ENCODE measurements around the gene SMYD3.

Gene SMYD3

DNA sequence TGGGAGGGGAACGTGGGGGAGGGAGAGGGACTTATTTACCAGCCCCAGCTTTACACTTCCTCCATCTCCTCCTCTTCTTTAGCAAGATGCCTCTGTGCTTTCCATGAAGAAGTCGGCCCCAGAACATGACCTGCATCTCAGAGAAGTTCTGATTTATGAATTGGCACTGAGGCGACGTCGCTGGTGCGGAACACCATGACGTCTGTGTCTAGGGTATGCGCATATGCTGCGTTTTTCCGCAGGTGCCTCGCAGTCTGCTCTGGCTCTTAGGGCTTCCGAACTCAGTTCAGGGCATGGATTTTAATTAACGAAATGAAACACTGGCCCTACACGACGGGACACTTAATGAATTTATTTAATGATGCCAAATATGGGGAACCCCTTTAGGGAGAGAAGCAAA is 510.3 kb downstream of the SMYD3 start:
- TF ChIP-seq, protein P1, sequence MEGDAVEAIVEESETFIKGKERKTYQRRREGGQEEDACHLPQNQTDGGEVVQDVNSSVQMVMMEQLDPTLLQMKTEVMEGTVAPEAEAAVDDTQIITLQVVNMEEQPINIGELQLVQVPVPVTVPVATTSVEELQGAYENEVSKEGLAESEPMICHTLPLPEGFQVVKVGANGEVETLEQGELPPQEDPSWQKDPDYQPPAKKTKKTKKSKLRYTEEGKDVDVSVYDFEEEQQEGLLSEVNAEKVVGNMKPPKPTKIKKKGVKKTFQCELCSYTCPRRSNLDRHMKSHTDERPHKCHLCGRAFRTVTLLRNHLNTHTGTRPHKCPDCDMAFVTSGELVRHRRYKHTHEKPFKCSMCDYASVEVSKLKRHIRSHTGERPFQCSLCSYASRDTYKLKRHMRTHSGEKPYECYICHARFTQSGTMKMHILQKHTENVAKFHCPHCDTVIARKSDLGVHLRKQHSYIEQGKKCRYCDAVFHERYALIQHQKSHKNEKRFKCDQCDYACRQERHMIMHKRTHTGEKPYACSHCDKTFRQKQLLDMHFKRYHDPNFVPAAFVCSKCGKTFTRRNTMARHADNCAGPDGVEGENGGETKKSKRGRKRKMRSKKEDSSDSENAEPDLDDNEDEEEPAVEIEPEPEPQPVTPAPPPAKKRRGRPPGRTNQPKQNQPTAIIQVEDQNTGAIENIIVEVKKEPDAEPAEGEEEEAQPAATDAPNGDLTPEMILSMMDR (IDR thresholded peaks at IDR 0.05; ENCODE audit: control insufficient read depth, insufficient read depth, low read depth, low read length, missing control alignments): no peak
- DNase-seq (ENCODE audit: low read depth): no peak
- no peak overlapping the region for H3K4me3 ChIP-seq (ENCODE audit: control insufficient read depth, low read depth, low read length)

DNA sequence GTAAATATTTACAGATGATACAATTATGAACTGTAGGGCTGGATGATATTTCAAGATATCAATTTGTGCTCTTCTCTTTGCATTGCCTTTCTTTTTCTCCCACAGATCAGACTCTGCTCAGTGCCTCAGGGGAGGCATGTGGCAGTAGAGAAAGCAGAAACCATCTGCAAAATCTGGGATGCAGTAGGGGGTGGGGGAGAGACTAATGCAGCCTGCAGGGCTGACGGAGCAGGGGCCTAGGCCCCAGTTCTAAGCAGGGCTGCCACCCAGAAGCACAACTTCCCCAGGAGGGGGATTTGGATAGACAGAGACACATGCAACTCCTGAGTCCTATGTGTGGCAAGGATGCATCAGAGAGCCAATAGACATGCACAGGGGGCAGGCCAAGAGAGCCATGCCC is 511.6 kb downstream of the SMYD3 start:
- TF ChIP-seq, protein P1 (IDR thresholded peaks at IDR 0.05; ENCODE audit: control insufficient read depth, insufficient read depth, low read depth, low read length, missing control alignments): no peak
- no peak overlapping the region for H3K4me3 ChIP-seq (ENCODE audit: control insufficient read depth, low read depth, low read length)
- no peak for DNase-seq (ENCODE audit: low read depth)

DNA sequence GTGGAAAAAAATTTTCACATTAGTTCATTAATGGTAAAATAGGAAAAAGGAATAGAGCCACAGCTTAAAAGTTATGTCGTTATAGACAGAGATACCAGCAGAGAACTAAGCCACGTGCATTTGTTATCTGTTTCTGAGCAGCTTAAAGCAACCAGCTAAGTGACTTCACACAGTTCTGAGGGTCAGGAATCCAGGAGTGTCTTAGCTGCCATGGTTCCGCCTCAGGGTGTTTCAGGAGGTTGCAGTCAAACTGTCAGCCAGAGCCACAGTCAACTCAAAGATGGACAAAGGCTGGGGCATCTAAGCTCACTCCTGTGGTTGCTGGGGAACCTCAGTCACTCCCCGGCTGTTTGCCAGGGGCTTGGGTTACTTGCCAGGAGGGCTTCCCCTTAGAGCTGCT is 515.8 kb downstream of the SMYD3 start:
- DNase-seq (ENCODE audit: low read depth): no peak
- no peak overlapping the region for H3K4me3 ChIP-seq (ENCODE audit: control insufficient read depth, low read depth, low read length)
- TF ChIP-seq, protein P1 (IDR thresholded peaks at IDR 0.05; ENCODE audit: control insufficient read depth, insufficient read depth, low read depth, low read length, missing control alignments): no peak

DNA sequence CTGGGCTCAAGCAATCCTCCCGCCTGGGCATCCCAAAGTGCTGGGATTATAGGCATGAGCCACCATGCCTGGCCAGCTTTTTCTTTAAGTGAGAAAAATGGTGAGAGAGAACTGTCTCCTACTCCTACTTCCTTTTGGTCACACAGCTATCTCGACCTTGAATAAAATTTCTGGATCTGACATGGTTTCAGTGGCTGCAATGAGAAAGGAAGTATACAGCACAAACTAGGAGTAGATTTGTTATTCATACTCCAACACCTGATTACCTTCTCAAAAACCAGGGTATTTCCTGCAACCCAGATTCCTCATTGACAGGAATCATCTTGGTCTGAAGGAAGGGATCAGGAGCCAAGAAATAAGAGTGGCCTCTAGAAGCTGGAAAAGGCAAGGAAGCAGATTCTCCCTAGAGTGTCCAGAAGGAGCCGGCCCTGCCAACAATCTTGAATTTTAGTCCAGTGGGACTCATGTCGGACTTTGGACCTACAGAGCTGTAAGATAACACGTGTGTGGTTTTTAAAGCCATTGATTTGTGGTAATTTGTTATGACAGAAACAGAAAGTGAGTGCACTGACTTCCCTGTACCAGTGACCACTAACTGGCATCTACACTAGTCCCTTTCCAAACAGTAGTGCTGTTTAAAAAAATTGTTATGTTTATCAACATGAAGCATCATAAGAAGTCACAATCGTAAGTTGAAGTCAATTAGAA is 516.6 kb downstream of the SMYD3 start:
- H3K4me3 ChIP-seq (ENCODE audit: control insufficient read depth, low read depth, low read length): no peak overlapping the region
- TF ChIP-seq, protein P1 (IDR thresholded peaks at IDR 0.05; ENCODE audit: control insufficient read depth, insufficient read depth, low read depth, low read length, missing control alignments): no peak
- DNase-seq (ENCODE audit: low read depth): no peak

DNA sequence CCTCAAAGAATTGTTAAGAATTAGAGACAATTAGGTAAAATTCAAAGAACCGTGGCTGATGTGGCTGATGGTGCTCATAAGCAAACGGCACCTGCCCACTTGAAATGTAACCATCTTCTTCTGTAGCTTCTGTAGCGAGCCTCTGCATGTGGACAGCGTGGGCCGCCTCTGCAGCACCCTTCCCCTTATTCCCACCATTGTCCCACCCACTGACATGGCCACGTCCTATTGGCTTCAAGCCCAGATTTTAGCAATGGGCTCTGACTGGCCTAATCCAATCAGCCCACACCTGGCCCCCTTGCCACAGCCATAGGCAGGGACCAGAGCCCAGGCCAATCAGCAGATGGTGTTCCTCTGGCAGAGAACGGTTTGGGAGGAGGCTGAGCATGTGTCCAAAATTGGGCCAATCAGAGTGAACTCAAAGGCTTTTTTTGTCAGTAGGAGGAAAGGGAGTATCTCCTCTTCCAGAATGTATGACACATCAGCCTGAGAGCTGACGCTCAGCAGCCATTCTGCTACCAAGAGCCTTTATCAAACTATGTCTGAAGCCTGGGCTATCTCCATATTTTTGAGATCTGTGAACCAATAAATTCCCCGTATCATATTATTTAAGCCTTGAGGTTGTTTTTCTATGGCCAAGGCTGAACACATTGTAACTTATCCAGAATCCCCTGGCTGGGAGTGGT is 518.5 kb downstream of the SMYD3 start:
- H3K4me3 ChIP-seq (ENCODE audit: control insufficient read depth, low read depth, low read length): no peak overlapping the region
- TF ChIP-seq, protein P1 (IDR thresholded peaks at IDR 0.05; ENCODE audit: control insufficient read depth, insufficient read depth, low read depth, low read length, missing control alignments): no peak
- DNase-seq (ENCODE audit: low read depth): no peak

DNA sequence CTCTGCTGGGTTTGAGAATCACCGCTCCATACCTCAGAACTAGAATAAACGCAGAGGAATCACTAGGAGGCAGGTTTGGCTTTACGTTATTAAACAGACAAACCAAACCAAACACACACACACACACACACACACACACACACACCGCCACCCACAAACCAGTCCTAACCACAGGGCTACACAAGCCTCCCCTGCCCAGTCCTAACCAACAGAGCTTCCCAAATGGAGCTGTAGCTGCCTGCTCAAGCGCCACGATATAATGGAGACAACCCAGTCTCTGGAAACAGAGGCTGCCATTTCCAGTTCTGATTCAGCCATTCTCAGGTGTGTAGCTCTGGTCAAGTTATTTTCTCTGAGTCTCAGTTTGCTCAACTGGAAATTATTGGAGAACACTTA is 519.1 kb downstream of the SMYD3 start:
- DNase-seq (ENCODE audit: low read depth): no peak
- TF ChIP-seq, protein P1 (IDR thresholded peaks at IDR 0.05; ENCODE audit: control insufficient read depth, insufficient read depth, low read depth, low read length, missing control alignments): no peak

More for the DNA sequence above, 519.1 kb downstream of the SMYD3 start:
- H3K4me3 ChIP-seq (ENCODE audit: control insufficient read depth, low read depth, low read length): no peak overlapping the region
